CD14-positive monocyte (primary cell): Measurements from ENCODE around the gene RNF151. TPM values are rescaled to one million over a fixed set of nuclear protein-coding genes. Genes with fewer than 3 reads are reported as not detected.

Experiments used
- DNase-seq, 3 donors: peaks; one replicate each; pipeline ENCODE4 v3.0.0-alpha.2; 2011 to 2022
- H2AFZ ChIP-seq: 2 replicates; pipeline ENCODE4 v1.6.0; 2012; ENCODE audit warnings: mild to moderate bottlenecking, low read depth, low read length, inconsistent platforms; ENCODE audit not compliant: insufficient read depth, poor library complexity, severe bottlenecking
- H3K27ac ChIP-seq, 2 donors: 1 replicate in 1 of 2; 2 replicates in 1 of 2; pipeline ENCODE4 v1.5.1; 2012 to 2013; ENCODE audit warnings: low read length in 2 of 2, control low read depth in 1 of 2, inconsistent platforms in 1 of 2, low read depth in 1 of 2, mild to moderate bottlenecking in 1 of 2
- H3K27me3 ChIP-seq, 2 donors: one replicate each; pipeline versions ENCODE4 v1.6.0 to v1.6.1; 2011 to 2013; ENCODE audit warnings: low read length in 2 of 2; ENCODE audit not compliant: control insufficient read depth in 2 of 2, insufficient read depth in 2 of 2
- H3K36me3 ChIP-seq, 2 donors: replicated peaks in 1 of 2; 1 replicate in 1 of 2; 2 replicates in 1 of 2; pipeline versions ENCODE4 v1.5.1 to v1.6.1; 2012 to 2013; ENCODE audit warnings: low read length in 2 of 2, control low read depth in 1 of 2, inconsistent platforms in 1 of 2, mild to moderate bottlenecking in 1 of 2; ENCODE audit not compliant: insufficient read depth in 2 of 2, control insufficient read depth in 1 of 2
- H3K4me1 ChIP-seq, 2 donors: 1 replicate in 1 of 2; 2 replicates in 1 of 2; pipeline versions ENCODE4 v1.5.1 to v1.6.1; 2012 to 2013; ENCODE audit warnings: low read length in 2 of 2, control low read depth in 1 of 2, inconsistent platforms in 1 of 2, mild to moderate bottlenecking in 1 of 2, moderate library complexity in 1 of 2; ENCODE audit not compliant: insufficient read depth in 2 of 2, control insufficient read depth in 1 of 2
- H3K4me2 ChIP-seq: replicated peaks from 2 replicates; pipeline ENCODE3; 2012; ENCODE audit warnings: low read length, moderate library complexity, mild to moderate bottlenecking; ENCODE audit not compliant: poor library complexity, severe bottlenecking; ENCODE audit errors: extremely low read depth
- H3K4me3 ChIP-seq, 3 experiments: fragments of 200-600 bp in 1 of 3; sonication (generic) in 1 of 3; replicated peaks in 1 of 3; 1 replicate in 2 of 3; 2 replicates in 1 of 3; pipeline ENCODE4 v1.5.1; 2011 to 2013; ENCODE audit warnings: low read length in 3 of 3, mild to moderate bottlenecking in 3 of 3, control low read depth in 2 of 3, low read depth in 2 of 3, inconsistent platforms in 1 of 3, moderate library complexity in 1 of 3
- H3K79me2 ChIP-seq: 2 replicates; pipeline ENCODE4 v1.6.0; 2012; ENCODE audit warnings: mild to moderate bottlenecking, control low read depth, inconsistent platforms, low read length, moderate library complexity; ENCODE audit not compliant: insufficient read depth
- H3K9ac ChIP-seq: 2 replicates; pipeline ENCODE4 v1.6.0; 2017; ENCODE audit warnings: low read length, mild to moderate bottlenecking; ENCODE audit not compliant: insufficient read depth, poor library complexity, severe bottlenecking
- H3K9me3 ChIP-seq, 2 donors: replicated peaks in 1 of 2; 1 replicate in 1 of 2; 2 replicates in 1 of 2; pipeline versions ENCODE4 v1.5.1 to v1.6.1; 2012 to 2013; ENCODE audit warnings: low read length in 2 of 2, control low read depth in 1 of 2; ENCODE audit not compliant: control insufficient read depth in 1 of 2, insufficient read depth in 1 of 2
- H4K20me1 ChIP-seq: 2 replicates; pipeline ENCODE4 v1.6.0; 2012; ENCODE audit warnings: mild to moderate bottlenecking, low read length, control low read depth, moderate library complexity; ENCODE audit not compliant: insufficient read depth
- H3K27ac Mint-ChIP-seq, 7 donors: one replicate each; pipeline ENCODE4 v1.8.0; 2020; ENCODE audit warnings: mild to moderate bottlenecking in 7 of 7, mixed read lengths in 7 of 7, moderate library complexity in 6 of 7, inconsistent platforms in 2 of 7
- H3K27me3 Mint-ChIP-seq, 3 donors: one replicate each; pipeline ENCODE4 v1.8.0; 2021 to 2022; ENCODE audit warnings: low read depth in 3 of 3, mild to moderate bottlenecking in 3 of 3, mixed read lengths in 3 of 3, moderate library complexity in 3 of 3, inconsistent platforms in 1 of 3
- H3K36me3 Mint-ChIP-seq, 2 donors: one replicate each; pipeline ENCODE4 v1.8.0; 2020; ENCODE audit warnings: mixed read lengths in 2 of 2, inconsistent platforms in 1 of 2, mild to moderate bottlenecking in 1 of 2
- H3K4me1 Mint-ChIP-seq: one replicate; pipeline ENCODE4 v1.8.0; 2020; ENCODE audit warnings: mild to moderate bottlenecking, mixed read lengths
- H3K4me3 Mint-ChIP-seq, 2 donors: one replicate each; pipeline ENCODE4 v1.8.0; 2020; ENCODE audit warnings: mild to moderate bottlenecking in 2 of 2, mixed read lengths in 2 of 2, moderate library complexity in 1 of 2
- H3K9me3 Mint-ChIP-seq, 7 donors: one replicate each; pipeline ENCODE4 v1.8.0; 2020 to 2022; ENCODE audit warnings: mixed read lengths in 7 of 7, mild to moderate bottlenecking in 6 of 7, moderate library complexity in 6 of 7, inconsistent platforms in 2 of 7
- CTCF ChIP-seq: fragments of 200-600 bp; IDR thresholded peaks from one replicate; pipeline ENCODE4 v1.8.0; 2022; ENCODE audit warnings: antibody characterized with exemption, mild to moderate bottlenecking
- WGBS: methylation state at CpG from one replicate; pipeline ENCODE4 v1.1.5; 2013; ENCODE audit warnings: missing lambda C conversion rate; ENCODE audit not compliant: insufficient coverage; 5-methylcytosine and 5-hydroxymethylcytosine counted together
- intact Hi-C, 2 donors: fragments of 100-400 bp; cut with micrococcal nuclease; formaldehyde crosslinking; loops; one replicate each; pipeline versions ENCODE4 v1.15.0 to v1.15.1; 2023
- polyA plus RNA-seq, 3 donors: library from polyadenylated mRNA; depleted of rRNA in 1 of 3; unstranded in 2 of 3; stranded (reverse) in 1 of 3; fragments of 300-500 nt in 2 of 3; fragments of >200 nt in 1 of 3; fragmentation: Illumina TruSeq in 2 of 3; gene quantifications; 1 replicate in 2 of 3; 2 replicates in 1 of 3; pipeline ENCODE4 v1.2.3, GENCODE V29; 2012 to 2021

RNF151 gene
- polyA plus RNA-seq, 3 donors = not detected

GRCh38 chr16:1975432-1976215, 9.0 kb downstream of the RNF151 start:
- Histone ChIP-seq H3K4me2 (no peak overlapping the region), H2AFZ (no peak overlapping the region), H4K20me1 (peaks cover 4% of the 10 kb centered on the region), H3K4me3 (no peak overlapping the region), H3K27me3 (peaks cover 10 to 21% of the 10 kb centered on the region in 2 donors), H3K79me2 (peaks cover 11% of the 10 kb centered on the region), H3K9ac (no peak overlapping the region), H3K36me3 (peaks cover 45 to 47% of the 10 kb centered on the region in 2 donors), H3K27ac (no peak overlapping the region), H3K9me3 (no peaks in the 10 kb centered on the region), H3K4me1 (peaks cover 17 to 20% of the 10 kb centered on the region in 2 donors)
- no peak overlapping the region for H3K4me3 Mint-ChIP-seq
- no peak for TF ChIP-seq CTCF
- H3K4me1 Mint-ChIP-seq = peaks cover 21% of the 10 kb centered on the region
- 96% methylated on average over 23 of the region's 33 CpGs for WGBS
- H3K36me3 Mint-ChIP-seq = peaks cover 41 to 48% of the 10 kb centered on the region in 2 donors
- no peak overlapping the region for H3K27ac Mint-ChIP-seq
- peaks cover 18 to 31% (median 21%) of the 10 kb centered on the region in 3 donors for H3K27me3 Mint-ChIP-seq
- intact Hi-C loops = no loop called here
- no peak for DNase-seq
- peaks cover 0 to 3% (median 0%) of the 10 kb centered on the region in 7 donors for H3K9me3 Mint-ChIP-seq

- Mint-ChIP-seq H3K27ac (no peak overlapping the region), H3K36me3 (peaks cover 41 to 48% of the 10 kb centered on the region in 2 donors)
These were observed 9.5 kb downstream of the RNF151 start for GRCh38 chr16:1976216-1976520.

More at GRCh38 chr16:1976216-1976520, 9.5 kb downstream of the RNF151 start:
- H3K4me3 Mint-ChIP-seq = no peak overlapping the region
- intact Hi-C loops = no loop called here
- Histone ChIP-seq H3K79me2 (peaks cover 11% of the 10 kb centered on the region), H3K27ac (no peak overlapping the region), H3K4me3 (no peak overlapping the region), H4K20me1 (peaks cover 4% of the 10 kb centered on the region), H3K4me1 (peaks cover 12 to 15% of the 10 kb centered on the region in 2 donors), H2AFZ (no peak overlapping the region), H3K4me2 (no peak overlapping the region), H3K9ac (no peak overlapping the region), H3K36me3 (peaks cover 45 to 47% of the 10 kb centered on the region in 2 donors), H3K9me3 (peaks cover 0 to 3% of the 10 kb centered on the region in 2 donors), H3K27me3 (peaks cover 16 to 26% of the 10 kb centered on the region in 2 donors)
- DNase-seq = no peak
- 99% methylated on average over 6 of the region's 8 CpGs for WGBS
- peaks cover 16% of the 10 kb centered on the region for H3K4me1 Mint-ChIP-seq
- H3K9me3 Mint-ChIP-seq = peaks cover 0 to 3% (median 0%) of the 10 kb centered on the region in 7 donors
- TF ChIP-seq CTCF = no peak
- peaks cover 24 to 37% (median 27%) of the 10 kb centered on the region in 3 donors for H3K27me3 Mint-ChIP-seq
